Fibroblast of peridontal ligament (primary cell): Measurements from ENCODE around the gene SDR42E2.
"Not testable (repeated sequence)": the region's sequence is repeated elsewhere in the genome, so short reads cannot be mapped to it uniquely, and the experiment has no call there.

ENCODE experiments used
- DNase-seq: peaks from one replicate; pipeline ENCODE4 v3.0.0-alpha.2; 2010; ENCODE audit errors: extremely low read depth

Gene SDR42E2

GRCh38 chr16:22161401-22161800 lies 905 bp upstream of the SDR42E2 start:
- no peak for DNase-seq

DNA sequence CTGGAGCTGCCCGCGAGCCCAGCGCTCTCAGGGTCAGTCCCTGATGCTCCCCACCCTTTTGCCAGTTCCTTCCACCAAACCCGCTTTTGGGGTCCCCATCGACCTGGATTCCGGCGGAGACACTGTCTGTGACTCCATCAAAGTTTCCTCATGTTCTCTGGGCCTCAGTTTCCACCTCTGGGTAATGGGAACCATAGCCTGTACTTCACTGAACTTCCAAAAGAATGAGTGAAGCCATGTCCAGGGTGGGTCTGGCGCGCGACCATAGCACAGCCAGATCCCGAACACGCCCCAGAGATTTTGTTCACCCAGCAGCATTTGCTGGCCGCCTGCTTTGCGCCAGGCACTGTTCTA lies 327 bp downstream of the SDR42E2 start:
- DNase-seq, result no peak

DNA sequence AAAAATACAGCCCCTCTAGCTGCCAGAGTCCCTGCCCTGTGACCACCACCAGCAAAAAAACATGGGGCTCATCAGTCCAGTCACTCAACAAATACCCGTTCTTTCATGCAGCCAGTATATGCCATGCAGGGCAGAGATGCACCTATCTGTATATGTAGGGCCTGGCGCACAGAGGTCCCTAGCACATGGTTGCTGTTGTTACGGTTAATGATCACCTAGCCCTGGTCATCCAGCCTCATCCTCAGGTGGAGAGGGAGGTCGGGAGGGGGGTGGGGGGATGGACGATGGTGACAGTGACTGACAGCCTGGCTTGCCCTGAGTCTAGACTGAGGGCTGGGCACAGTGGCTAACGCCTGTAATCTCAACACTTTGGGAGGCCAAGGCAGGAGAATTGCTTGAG lies 1.5 kb downstream of the SDR42E2 start:
- no peak for DNase-seq

DNA sequence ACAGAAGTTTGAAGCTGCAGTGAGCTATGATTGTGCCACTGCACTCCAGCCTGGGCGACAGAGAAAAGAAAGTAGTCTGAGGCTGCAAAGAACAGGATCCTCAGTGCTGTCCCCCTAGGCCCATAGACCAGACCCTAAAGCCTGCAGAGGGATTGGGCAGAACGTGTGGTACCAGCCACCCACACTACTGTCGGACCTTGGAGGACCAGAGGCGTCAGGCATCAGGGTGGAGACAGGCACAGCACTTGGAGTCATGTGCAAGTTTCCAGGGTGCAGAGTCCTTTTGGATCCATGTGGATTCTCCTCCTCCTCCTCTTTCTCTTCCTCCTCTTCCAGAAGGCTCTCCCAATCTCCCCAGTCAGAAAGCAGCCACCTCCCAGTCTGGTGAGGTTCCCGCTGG lies 2.2 kb downstream of the SDR42E2 start:
- DNase-seq, result no peak

- no peak for DNase-seq
Measured at GRCh38 chr16:22165508-22166285, 3.4 kb downstream of the SDR42E2 start.

- DNase-seq, result no peak
Measured at GRCh38 chr16:22171953-22172352, 9.6 kb downstream of the SDR42E2 start.

GRCh38 chr16:22172642-22173041 lies 10.3 kb downstream of the SDR42E2 start:
- not testable (repeated sequence) for DNase-seq

DNA sequence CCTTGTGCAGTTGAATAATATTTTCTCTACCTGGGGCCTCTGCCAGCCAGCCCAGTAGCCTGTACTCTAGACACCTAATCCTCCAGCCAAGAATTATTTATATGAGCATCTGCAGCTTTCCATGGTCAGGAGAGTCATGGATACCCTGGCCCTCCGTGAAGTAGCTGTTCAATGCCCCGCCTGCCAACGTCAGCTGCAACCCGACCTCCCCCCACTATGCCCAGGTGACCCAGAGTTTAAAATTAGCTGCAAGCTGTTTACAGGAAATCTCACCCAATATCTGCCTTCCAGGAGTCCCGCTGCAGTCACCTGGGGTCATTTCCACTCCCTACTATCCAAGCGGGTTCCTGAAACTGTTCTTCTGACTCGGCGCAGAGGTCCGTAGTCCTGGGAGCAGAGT lies 12.3 kb downstream of the SDR42E2 start:
- DNase-seq, result no peak

- DNase-seq, result no peak
Measured at GRCh38 chr16:22177968-22178930, 15.9 kb downstream of the SDR42E2 start.

DNA sequence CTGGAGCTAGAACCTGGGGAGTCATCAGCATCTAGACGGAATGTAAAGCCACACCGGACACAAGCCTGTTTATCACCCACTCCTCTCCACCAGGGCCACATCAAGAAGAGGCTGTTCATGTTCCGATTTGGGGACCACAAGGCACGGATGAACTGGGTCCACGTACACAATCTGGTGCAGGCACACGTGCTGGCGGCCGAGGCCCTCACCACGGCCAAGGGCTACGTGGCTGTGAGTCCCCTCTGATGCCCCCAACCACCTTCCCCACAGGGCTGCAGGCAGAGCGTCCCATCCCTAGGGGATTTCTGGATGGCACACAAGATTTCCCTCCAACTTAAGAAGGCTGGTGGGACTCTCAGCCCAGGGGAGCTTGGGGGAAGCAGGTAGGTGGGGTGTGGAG lies 19.1 kb downstream of the SDR42E2 start:
- no peak for DNase-seq

DNA sequence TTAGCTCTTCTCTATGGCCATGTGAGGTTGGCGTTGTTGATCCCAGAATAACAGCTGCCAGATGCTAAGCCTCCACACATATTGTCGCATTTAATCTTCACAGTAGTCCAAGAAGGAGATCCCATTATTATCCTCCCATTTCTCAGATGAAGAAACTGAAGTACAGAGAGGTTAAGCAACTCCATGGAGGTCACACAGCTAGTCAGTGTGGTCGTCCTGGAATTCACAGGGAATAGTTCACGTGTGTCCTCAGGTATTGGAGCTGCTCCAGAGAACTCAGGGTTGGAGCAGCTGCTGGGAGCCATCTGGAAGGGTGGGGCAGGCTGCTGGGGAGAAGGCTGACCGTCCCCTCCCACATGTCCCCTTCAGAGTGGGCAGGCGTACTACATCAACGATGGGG lies 19.5 kb downstream of the SDR42E2 start:
- no peak for DNase-seq

- DNase-seq, result no peak
Measured at GRCh38 chr16:22183335-22183734, 21.0 kb downstream of the SDR42E2 start.

DNA sequence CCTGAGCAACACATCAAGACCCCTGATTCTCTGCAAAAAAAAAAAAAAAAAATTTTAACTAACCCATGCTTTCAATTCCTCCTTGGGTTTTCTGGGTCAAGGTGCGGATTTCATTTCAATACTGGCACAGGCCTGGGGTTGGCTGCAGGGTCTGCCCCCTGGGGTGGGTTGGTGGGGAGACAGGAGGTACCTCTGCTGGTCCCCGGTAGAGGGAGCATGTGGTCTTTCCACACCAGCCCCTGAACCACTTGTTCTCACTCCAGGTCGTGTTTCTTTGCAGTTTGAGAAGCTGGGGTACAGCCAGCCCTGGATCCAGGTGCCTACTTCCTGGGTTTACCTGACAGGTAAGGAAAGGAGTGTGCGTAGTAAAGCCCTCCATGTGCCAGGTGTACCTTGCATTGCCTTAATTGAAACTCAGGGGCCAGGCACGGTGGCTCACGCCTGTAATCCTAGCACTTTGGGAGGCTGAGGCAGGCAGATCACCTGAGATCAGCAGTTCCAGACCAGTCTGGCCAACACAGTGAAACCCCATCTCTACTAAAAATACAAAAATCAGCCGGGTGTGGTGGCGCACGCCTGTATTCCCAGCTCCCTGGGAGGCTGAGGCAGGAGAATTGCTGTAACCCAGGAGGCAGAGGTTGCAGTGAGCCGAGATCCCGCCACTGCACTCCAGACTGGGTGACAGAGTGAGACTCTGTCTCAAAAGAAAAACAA lies 21.8 kb downstream of the SDR42E2 start:
- DNase-seq, result no peak

DNA sequence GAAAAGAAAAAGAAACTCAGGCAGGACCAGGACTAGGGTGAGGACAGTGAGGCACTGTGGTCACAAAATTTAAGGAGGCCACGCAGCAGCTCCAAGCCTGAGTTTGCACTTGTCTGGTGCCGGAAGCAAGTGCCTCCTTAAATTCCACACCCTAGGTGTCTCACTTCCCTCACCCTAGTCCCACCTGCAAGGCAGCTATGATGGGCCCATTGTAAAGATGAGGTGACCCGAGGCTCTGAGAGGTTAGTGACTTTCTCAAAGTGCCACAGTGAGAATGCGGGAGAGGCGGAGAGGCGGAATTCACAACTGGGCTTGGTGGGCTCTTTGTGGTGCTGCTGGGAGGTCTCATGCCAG lies 22.3 kb downstream of the SDR42E2 start:
- no peak for DNase-seq

DNA sequence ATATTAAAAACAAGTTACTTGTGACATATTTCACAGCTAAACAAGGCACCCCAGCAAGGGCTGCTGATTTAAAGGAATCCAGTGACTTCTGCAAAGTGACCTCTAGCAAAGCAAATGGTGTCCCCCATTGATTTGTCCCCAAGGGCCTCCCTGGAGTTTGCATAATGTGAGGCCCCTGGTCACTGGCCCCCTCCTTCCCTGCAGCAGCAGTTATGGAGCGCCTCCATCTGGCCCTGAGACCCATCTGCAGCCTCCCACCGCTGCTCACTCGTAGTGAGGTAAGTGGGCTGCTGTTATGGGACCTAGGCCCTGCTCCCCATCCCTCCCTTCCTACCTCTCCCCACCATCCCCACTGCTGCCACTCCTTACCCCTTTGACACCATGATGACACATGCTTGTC lies 24.2 kb downstream of the SDR42E2 start:
- no peak for DNase-seq

GRCh38 chr16:22188267-22188594 lies 25.9 kb downstream of the SDR42E2 start:
- no peak for DNase-seq

DNA sequence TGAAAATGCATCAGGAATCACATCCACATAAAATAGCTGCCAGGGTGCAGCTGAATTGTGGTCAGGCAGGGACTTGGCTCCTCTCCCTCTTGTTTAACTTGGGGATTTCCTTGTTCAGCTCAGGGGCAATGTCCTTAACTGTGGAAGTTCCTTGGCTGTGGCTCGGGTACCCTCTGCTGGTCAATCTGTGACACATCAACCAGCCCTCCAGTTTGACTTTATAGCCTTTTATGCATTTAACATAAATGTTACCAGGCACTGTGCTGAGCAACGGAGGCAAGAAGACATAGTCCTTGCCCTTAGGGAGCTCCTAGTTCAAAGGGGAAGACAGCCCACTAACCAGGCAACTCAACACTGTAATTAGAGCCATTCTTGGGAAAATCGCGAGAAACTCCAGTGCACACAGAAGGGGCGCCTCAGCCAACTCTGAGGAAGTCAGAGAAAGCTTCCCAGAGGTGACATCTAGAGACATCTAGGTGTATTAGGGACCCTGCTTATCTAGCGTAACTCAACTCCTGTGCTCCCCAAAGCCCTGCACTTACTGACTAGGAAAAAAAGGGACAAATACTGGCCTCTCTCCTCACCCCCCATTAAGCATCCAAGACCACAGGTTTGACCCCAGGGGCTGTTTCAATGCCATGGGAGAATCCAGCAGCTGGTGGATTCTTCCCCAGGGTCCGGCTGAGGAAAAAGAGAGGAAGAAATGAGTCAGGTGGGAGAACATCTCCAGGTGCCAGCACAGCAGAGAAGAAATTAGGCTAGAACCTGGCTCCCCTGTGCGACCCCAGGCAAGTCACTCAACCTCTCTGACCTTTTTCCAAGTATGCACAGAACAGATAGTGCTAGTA lies 26.5 kb downstream of the SDR42E2 start:
- DNase-seq, result peak; percentile 97

- peak; percentile 26 for DNase-seq
Measured at GRCh38 chr16:22189473-22190080, 27.3 kb downstream of the SDR42E2 start.

DNA sequence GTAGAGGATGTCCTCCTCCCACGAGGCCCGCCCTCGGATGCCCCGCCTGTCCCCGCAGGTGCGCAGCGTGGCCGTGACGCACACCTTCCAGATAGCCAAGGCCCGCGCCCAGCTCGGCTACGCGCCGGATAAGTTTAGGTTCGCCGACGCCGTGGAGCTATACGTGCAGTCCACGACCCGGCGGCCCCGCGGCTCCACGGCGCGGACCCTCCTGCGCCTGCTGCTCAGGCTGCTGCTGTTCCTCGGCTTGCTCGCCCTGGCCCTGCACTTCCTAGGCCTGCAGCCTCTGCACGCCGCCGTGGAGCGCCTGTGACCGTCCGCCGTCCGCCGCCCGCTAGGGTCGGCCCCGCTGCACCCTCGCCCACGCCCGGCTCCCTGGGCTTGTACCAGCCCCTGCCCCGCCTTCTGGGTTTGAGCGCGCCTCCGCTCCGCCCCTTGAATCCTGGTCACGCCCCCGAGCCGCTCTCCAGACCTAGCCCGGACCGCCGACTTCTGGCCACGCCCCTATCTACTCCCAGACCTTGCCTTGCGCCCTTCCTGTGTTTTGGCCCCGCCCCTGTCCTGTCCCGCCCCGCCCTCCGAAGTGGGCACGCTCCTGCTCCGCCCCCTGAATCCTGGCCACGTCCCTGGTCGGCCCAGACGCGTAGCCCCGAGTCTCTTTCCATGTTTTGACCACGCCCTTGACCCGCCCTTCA lies 27.9 kb downstream of the SDR42E2 start:
- DNase-seq, result no peak

DNA sequence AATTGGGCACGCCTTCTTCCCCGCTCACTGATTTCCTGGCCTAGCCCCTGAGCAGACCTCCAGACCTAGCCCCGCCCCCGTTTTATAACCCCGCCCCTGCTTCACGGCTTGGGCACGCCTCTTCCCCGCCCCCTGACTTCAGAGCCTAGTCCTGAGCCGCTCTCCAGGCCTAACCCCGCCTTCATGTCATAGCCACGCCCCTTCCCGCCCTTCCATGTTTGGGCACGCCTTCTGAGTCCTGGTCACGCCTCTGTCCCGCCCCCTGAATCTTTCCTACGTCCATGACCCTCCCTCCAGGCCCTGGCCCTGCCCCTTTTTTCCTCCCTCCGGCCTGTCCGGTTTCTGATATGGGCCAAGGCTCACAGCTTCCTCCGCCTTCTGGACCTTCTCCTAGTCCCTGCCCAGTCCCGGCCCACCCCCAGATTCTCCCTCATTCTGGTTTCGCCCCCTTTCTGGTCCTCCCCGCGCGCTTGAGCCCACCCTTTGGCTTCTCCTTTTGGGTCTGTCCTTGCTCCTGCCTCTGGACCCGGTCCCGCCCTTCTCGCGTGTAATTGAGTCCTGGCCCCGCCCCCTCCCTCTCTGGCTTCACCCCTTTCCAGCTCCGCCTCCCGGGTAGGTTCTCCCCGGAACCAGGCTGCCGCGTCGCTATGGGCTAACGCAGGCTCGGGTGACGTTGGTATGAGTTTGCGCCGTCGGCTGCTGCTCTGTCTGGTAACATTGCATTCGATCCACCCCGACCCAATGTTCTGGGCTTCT lies 28.6 kb downstream of the SDR42E2 start:
- peak; percentile 100 for DNase-seq
